Stimulated activated CD4-positive, alpha-beta T cell treated with anti-CD3 and anti-CD28 coated beads, Interleukin-2, amount 100 ng/mL, for 48 hours (primary cell): ENCODE data around the gene AMDHD2.
"Not testable (repeated sequence)": the region's sequence is repeated elsewhere in the genome, so short reads cannot be mapped to it uniquely, and the experiment has no call there.

ENCODE experiments used
- DNase-seq, 2 donors: peaks; one replicate each; pipeline ENCODE4 v3.0.0-alpha.2; 2020

AMDHD2 gene

DNA sequence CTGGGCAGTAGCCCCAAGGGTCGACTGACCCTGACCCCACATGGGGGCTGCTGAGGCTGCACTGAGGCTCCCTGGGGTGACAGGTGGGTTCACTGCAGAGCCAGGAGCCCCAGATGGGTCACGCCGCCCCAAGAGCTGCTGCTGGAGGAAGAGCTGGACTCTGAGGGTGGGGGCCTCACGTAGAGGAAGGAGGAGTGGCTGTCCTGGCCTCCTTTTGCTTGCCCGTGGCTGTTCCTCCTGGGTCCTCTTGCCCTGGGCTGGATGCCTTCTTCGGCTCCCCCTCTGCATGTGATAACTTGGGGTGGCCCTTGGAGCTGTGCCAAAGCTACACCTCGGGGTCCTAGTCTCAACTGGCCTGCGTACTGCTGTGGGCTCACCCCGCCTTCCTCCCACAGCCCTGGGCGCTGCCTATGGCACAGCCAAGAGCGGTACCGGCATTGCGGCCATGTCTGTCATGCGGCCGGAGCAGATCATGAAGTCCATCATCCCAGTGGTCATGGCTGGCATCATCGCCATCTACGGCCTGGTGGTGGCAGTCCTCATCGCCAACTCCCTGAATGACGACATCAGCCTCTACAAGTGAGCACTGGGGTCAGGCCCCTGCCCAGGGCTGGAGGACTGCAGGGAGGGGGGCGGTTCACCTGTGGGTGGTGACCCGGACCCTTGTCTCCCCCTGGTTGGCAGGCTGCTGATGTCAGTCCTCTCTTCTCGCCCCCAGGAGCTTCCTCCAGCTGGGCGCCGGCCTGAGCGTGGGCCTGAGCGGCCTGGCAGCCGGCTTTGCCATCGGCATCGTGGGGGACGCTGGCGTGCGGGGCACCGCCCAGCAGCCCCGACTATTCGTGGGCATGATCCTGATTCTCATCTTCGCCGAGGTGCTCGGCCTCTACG, 1.1 kb upstream of the AMDHD2 start:
- DNase-seq, result no peak

DNA sequence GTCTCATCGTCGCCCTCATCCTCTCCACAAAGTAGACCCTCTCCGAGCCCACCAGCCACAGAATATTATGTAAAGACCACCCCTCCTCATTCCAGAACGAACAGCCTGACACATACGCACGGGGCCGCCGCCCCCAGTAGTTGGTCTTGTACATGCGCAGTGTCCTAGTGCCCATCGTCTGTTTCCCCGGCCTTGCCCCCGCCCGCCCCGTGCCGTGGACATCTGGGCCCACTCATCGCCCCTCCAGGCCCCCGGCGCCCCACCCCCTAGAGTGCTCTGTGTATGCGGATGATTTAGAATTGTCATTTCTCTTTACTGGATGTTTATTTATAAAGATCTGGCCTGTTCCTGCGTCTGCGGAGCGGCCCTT, 475 bp upstream of the AMDHD2 start:
- DNase-seq, result no peak

GRCh38 chr16:2520784-2521531, 787 bp downstream of the AMDHD2 start:
- peak in 1 of 2 donors; percentile 29 for DNase-seq

GRCh38 chr16:2523801-2524231, 3.6 kb downstream of the AMDHD2 start:
- DNase-seq, result no peak

DNA sequence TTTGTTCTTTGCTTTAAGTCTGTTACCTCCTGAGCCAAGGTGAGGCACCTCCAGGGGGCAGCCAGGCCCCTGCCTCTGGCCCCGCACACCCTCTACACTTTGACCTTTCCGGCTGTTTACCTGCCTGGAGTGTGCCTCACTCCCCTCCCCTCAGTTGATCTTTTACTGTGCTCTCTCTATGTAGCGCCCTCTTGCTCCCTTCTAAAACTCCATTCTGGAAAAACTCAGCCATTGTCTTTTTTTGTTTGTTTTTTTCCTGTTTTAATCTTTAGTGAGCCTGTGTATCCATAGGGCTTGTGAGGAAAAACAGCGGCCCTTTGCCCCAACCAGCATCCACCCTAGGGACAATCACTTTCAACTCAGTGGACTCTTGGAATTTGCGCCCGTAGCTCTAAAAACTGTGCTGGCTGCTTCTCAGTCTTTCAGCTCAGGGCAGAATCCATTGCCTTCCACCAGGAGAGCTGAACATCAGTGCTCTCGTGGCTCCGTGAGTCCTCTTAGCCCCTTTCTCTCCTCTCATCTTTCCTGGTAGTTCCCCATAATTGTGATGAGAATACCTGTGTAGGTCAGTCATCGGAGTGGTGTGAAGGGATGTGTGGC, 4.3 kb downstream of the AMDHD2 start:
- DNase-seq, result no peak

DNA sequence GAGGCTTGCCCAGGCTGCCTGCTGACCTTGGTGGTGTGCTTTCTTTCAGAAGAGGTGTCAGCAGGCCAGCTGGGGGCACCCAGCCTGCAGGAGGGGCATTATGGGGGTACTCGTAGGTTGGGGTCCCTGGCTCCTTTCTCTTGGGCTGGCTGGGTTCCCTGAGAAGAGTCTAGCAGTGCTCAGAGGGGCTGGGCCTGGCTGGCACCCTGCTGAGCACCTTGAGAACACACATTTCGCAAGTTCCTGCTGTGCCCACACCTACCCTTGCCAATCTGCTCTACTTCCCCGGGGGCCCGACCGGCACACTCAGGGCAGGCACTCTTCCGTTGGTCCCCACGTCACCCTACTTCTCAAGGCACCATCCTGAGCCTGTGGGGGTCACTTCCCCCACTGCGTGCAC, 6.0 kb downstream of the AMDHD2 start:
- DNase-seq, result no peak

- no peak for DNase-seq
Measured at GRCh38 chr16:2527071-2527783, 7.1 kb downstream of the AMDHD2 start.

DNA sequence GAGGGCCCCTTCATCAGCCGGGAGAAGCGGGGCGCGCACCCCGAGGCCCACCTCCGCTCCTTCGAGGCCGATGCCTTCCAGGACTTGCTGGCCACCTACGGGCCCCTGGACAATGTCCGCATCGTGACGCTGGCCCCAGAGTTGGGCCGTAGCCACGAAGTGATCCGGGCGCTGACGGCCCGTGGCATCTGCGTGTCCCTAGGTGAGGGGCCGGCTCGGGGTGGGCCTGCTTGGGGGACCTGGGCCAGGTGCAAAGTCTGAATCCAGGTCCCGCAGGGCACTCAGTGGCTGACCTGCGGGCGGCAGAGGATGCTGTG, 7.6 kb downstream of the AMDHD2 start:
- DNase-seq, result no peak

GRCh38 chr16:2528161-2529060, 8.2 kb downstream of the AMDHD2 start:
- DNase-seq, result no peak

GRCh38 chr16:2529061-2529931, 9.1 kb downstream of the AMDHD2 start:
- no peak for DNase-seq

GRCh38 chr16:2529961-2530628, 9.9 kb downstream of the AMDHD2 start:
- no peak for DNase-seq

GRCh38 chr16:2530629-2531318, 10.6 kb downstream of the AMDHD2 start:
- no peak for DNase-seq

DNA sequence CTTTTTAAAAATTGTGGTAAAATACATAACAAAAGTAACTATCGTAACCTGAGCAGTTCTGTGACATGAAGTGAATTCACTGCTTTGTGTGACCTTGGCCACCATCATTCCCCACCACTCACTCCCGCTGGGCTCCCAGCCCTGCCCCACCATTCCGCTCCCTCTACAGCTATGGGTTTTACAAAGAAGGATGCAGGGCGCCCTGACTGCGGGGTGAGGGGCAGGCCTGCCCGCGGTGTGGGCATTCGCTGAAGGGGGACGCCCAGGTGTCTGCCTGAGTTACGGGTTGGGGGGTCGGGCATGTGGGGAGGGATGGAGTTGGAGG, 11.2 kb downstream of the AMDHD2 start, which contains the start of gene CEMP1:
Gene CEMP1 (minus strand): TSS at position 38 of the 325 bp plus-strand sequence. CDS start 335 bp downstream, outside the sequence.
- no peak for DNase-seq

DNA sequence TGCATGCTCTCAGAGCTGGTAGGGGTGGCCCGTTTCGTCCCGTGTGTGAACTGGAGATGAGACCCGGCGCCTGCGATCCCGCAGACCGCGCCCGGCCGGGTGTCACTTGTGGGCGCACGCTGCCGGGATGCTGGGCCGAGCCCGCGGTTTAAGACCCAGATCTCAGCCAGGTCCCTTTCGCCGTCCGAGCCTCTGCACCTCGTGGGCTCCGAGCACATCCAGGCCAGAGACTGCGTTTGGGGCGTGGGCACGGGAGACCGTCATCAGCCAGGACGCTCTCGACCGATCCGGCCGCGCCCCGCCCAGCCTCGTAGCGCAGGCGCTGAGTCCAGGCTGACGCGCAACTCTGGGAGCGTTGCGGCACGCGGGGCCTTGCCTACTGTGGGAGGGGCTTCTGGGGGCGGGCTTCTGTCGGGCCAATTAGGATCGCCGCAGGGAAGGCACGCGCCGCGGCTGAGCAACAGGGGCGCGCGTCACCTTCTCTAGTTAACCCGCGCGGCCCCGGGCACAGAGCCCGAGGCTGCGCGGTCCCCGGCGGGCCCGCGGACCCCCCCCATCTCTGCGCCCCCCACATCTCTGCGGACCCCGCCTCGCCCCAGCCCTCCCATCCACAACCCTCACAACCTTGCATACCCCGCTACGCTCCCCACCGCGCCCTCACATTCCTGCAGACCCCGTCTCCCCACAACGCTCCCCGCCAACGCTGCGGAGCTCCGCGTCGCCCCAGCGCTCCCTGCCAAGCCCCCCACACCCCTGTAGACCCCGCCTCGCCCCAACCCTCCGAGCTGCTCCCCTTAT, 11.7 kb downstream of the AMDHD2 start:
- peak; percentile 95 for DNase-seq

DNA sequence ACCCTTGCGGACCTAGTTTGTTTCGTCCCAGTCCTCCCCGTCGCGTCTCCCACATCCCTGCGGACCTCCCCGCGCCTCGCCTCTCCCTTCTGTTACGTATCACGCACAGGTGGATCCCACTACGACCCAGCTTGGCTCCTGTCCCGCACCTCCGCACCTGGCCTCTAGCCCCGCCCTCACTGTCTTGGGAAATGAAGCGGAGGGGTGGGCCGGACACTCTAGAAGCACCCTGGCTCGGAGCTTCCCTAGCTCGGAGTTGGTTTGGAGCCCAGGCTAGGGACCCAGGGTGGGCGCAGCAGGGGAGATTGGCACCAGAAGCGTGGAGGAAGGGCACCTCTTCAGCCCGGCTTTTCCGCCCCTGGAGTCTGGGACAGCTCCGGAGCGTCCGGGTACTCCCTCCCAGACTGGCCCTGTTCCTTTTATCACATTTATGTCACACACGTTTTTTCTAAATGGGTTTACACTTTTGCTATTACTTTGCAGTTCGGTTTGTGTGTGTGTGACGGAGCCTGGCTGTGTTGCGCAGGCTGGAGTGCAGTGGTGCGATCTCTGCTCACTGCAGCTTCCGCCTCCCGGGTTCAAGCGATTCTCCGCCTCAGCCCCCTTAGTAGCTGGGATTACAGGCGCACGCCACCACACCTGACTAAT, 12.4 kb downstream of the AMDHD2 start:
- peak; percentile 50 to 51 for DNase-seq

GRCh38 chr16:2533142-2533755, 13.1 kb downstream of the AMDHD2 start:
- not testable (repeated sequence) for DNase-seq

- no peak for DNase-seq
Measured at GRCh38 chr16:2533912-2534311, 13.7 kb downstream of the AMDHD2 start.

- not testable (repeated sequence) for DNase-seq
Measured at GRCh38 chr16:2534335-2534734, 14.2 kb downstream of the AMDHD2 start.
